ENCODE measurements around the gene PSAP.

DNA sequence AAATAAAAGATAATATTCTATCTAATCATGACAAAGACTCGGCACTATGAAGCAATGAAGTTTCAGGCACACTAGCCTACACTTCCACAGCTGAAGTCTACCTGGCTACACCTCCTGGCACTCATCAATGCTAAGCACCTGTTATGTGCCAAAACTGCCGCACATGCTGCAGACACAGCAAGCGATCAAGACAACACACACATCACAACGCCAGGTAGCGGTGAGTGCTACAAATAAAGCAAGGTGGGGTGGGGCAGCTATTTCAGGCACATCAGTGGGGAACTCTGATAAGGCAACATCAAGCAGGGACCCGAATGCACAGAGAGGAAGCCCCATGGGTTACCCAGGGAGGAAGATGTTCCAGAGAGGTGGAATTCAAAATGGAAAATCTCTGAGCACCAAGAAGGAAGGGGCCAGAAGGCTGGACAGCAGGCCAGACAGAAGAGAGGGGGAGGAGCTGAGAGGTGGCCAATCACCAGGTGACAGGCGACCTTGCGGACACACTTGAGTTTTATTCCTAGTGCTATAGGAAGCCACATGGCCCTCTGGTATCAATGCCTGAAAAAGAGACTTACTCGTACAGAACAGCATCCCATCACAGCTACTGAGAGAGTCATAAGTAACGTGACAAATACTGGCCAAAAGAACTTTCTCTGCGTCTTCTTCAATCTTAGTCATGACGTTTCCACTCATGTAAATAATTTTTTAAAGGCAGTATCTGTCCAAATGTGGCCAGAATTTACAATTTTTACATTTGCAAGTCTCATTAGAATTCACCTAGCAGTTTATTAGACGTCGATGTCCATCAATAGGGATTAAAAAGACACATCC, 8.0 kb downstream of the PSAP start:
- TF ChIP-seq, protein P1, sequence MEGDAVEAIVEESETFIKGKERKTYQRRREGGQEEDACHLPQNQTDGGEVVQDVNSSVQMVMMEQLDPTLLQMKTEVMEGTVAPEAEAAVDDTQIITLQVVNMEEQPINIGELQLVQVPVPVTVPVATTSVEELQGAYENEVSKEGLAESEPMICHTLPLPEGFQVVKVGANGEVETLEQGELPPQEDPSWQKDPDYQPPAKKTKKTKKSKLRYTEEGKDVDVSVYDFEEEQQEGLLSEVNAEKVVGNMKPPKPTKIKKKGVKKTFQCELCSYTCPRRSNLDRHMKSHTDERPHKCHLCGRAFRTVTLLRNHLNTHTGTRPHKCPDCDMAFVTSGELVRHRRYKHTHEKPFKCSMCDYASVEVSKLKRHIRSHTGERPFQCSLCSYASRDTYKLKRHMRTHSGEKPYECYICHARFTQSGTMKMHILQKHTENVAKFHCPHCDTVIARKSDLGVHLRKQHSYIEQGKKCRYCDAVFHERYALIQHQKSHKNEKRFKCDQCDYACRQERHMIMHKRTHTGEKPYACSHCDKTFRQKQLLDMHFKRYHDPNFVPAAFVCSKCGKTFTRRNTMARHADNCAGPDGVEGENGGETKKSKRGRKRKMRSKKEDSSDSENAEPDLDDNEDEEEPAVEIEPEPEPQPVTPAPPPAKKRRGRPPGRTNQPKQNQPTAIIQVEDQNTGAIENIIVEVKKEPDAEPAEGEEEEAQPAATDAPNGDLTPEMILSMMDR (IDR thresholded peaks at IDR 0.05) = no peak
- TF ChIP-seq POLR2A (IDR thresholded peaks at IDR 0.05) = no peak

Data from body of pancreas (tissue), 4 donors.